HCT116 (cell line): Measurements from ENCODE around the gene BMP2K.
"Not testable (repeated sequence)": the region's sequence is repeated elsewhere in the genome, so short reads cannot be mapped to it uniquely, and the experiment has no call there.

ENCODE experiments used
- EGR1 ChIP-seq: IDR thresholded peaks from 2 replicates; pipeline ENCODE4 v1.6.1; 2012; ENCODE audit warnings: low read depth
- EZH2 ChIP-seq: fragments of 200-600 bp; sonication (generic); IDR thresholded peaks from 2 replicates; pipeline ENCODE4 v1.6.1; 2017; ENCODE audit warnings: antibody characterized with exemption, mixed run types
- POLR2AphosphoS5 ChIP-seq: IDR thresholded peaks from 2 replicates; pipeline ENCODE4 v1.6.1; 2011; ENCODE audit warnings: mild to moderate bottlenecking, low read depth, low read length, moderate library complexity
- RAD21 ChIP-seq: IDR thresholded peaks from 2 replicates; pipeline ENCODE4 v1.6.1; 2012; ENCODE audit warnings: low read depth, mild to moderate bottlenecking
- TF ChIP-seq, protein P1 (sequence below), 3 experiments: fragments of 200-600 bp in 1 of 3; sonication (generic) in 1 of 3; IDR thresholded peaks in 2 of 3; conservative IDR thresholded peaks in 1 of 3; 2 replicates each; pipeline ENCODE4 v1.5.1; 2012 to 2017; ENCODE audit warnings: low read depth in 2 of 3, low read length in 2 of 3, antibody characterized with exemption in 1 of 3, borderline replicate concordance in 1 of 3, control low read depth in 1 of 3, mild to moderate bottlenecking in 1 of 3, mixed read lengths in 1 of 3, mixed run types in 1 of 3, moderate library complexity in 1 of 3; ENCODE audit not compliant: insufficient read depth in 1 of 3

DNA sequence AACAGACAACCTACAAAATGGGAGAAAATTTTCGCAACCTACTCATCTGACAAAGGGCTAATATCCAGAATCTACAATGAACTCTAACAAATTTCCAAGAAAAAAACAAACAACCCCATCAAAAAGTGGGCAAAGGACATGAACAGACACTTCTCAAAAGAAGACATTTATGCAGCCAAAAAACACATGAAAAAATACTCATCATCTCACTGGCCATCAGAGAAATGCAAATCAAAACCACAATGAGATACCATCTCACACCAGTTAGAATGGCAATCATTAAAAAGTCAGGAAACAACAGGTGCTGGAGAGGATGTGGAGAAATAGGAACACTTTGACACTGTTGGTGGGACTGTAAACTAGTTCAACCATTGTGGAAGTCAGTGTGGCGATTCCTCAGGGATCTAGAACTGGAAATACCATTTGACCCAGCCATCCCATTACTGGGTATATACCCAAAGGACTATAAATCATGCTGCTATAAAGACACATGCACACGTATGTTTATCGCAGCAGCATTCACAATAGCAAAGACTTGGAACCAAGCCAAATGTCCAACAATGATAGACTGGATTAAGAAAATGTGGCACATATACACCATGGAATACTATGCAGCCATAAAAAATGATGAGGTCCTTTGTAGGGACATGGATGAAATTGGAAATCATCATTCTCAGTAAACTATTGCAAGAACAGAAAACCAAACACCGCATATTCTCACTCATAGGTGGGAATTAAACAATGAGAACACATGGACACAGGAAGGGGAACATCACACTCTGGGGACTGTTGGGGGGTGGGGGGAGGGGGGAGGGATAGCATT lies 19.7 kb downstream of the BMP2K start:
- TF ChIP-seq, protein P1, sequence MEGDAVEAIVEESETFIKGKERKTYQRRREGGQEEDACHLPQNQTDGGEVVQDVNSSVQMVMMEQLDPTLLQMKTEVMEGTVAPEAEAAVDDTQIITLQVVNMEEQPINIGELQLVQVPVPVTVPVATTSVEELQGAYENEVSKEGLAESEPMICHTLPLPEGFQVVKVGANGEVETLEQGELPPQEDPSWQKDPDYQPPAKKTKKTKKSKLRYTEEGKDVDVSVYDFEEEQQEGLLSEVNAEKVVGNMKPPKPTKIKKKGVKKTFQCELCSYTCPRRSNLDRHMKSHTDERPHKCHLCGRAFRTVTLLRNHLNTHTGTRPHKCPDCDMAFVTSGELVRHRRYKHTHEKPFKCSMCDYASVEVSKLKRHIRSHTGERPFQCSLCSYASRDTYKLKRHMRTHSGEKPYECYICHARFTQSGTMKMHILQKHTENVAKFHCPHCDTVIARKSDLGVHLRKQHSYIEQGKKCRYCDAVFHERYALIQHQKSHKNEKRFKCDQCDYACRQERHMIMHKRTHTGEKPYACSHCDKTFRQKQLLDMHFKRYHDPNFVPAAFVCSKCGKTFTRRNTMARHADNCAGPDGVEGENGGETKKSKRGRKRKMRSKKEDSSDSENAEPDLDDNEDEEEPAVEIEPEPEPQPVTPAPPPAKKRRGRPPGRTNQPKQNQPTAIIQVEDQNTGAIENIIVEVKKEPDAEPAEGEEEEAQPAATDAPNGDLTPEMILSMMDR (IDR thresholded peaks at IDR 0.05 in 2 of 3, conservative IDR thresholded peaks at IDR 0.05 in 1 of 3; ENCODE audit: borderline replicate concordance in 1 of 3, insufficient read depth in 1 of 3, low read depth in 2 of 3, low read length in 2 of 3), result not testable (repeated sequence)
- TF ChIP-seq RAD21, EZH2, EGR1, POLR2AphosphoS5: not testable (repeated sequence)
